Measurements from ENCODE around the gene ADCY4. TPM values are rescaled to one million over a fixed set of nuclear protein-coding genes. Genes with fewer than 3 reads are reported as not detected.

ADCY4 gene
- total and polyA plus RNA-seq, 2 of the 13 experiments (the other 11 are each of a cell fraction or from before 2014, with no cell fraction given) = 0.03 TPM; not detected in 1

DNA sequence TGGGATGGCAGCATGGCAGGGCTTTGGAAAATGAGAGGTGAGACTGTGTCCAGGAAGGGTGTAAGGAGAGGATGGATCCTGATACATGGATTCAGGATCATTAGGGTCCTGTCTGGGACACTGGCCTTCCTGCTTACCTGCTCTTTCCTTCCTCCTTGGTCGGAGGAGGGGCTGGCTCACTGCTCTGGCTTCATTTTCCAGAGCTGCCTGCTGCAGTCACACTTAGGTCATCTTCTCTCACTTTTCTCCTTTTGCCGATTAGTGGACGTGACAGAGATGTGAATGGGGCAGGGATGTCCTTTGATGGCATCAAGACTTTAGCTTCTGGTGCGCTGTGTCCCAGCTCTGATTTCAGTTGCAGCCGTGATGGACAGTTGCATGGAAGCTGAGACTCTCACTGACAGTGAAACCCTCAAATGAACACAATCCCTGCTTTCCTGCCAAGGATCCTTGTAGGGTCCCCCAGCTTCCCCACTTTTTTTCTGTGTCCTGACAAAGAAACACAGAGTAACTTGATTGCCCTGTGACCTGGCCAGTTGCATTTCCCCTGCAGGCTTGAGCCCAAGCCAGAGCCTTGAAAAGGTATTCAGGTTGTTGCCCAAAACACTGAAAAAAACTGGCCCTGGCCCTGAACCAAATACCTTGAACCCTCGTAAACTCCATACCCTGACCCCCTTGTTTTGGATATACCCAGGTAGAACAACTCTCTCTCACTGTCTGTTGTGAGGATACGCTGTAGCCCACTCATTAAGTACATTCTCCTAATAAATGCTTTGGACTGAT is 26.3 kb downstream of the ADCY4 start:
- ChIA-PET CTCF (ENCODE audit: low intra/inter-chr PET ratio, low total read pairs) (interaction anchor here (1.2 to 3.4 kb wide), 5 partner anchors 8 to 123 kb away, joined by 3 to 45 read pairs (median 7); partner anchors contain the start of genes DHRS1, MDP1, NOP9 and TINF2), POLR2A (interaction anchor here (0.6 to 24.7 kb wide), 47 partner anchors 8 to 1002 kb away, joined by 3 to 850 read pairs (median 7); partner anchors contain the start of genes BCL2L2, CBLN3, CHMP4A and DCAF11)
- Histone ChIP-seq H3K27ac (ENCODE audit: extremely low read length, insufficient read depth, low read length) (peak overlapping the region; percentile 90), H3K79me2 (ENCODE audit: insufficient read depth, low read length) (peaks cover 9% of the 10 kb centered on the region), H3K4me3 (replicated peaks in 1 of 3; ENCODE audit: insufficient read depth in 1 of 3, low read depth in 2 of 3, low read length in 3 of 3) (peak overlapping the region in 2 of 3 experiments; percentile 44 to 73; a peak in 3 of 6 replicates), H3K4me1 (ENCODE audit: insufficient read depth, low read length) (peaks cover 48% of the 10 kb centered on the region), H3K9ac (ENCODE audit: insufficient read depth, low read depth, low read length) (peak overlapping the region; percentile 86), H3K4me2 (ENCODE audit: low read depth, low read length) (peak overlapping the region; percentile 92), H3K27me3 (ENCODE audit: control insufficient read depth in 1 of 2, insufficient read depth in 2 of 2, low read length in 2 of 2) (no peaks in the 10 kb centered on the region; a peak in 1 of 5 replicates), H2AFZ (ENCODE audit: low read length) (no peak overlapping the region), H3K9me3 (ENCODE audit: low read length) (no peaks in the 10 kb centered on the region), H3K36me3 (replicated peaks in 1 of 2; ENCODE audit: control insufficient read depth in 1 of 2, insufficient read depth in 2 of 2, low read length in 2 of 2) (peaks cover 31 to 35% of the 10 kb centered on the region in 2 experiments), H4K20me1 (ENCODE audit: insufficient read depth, low read length) (no peaks in the 10 kb centered on the region)
- in situ Hi-C loops (cut with HindIII; ENCODE audit: extremely low pct_ligation_motif_present, low pct_unique_long_range_greater_than_20kb) = no loop called here
- whole genome bisulfite sequencing (ENCODE audit: low lambda C conversion rate) = 86% methylated on average over 7 of the region's 7 CpGs
- no peak for FAIRE-seq
- DNase-seq (ENCODE audit: low spot score) = no peak
- BruUV-seq (replicated peaks) = no TSS peak
- no peak; the same call in 1 of the 3 replicates for ATAC-seq
- intact Hi-C loops (cut with micrococcal nuclease; ENCODE audit: unreplicated experiment) = loop anchor here (2.0 kb wide), 1 partner anchor 66 kb away; the partner anchor contains the start of gene TINF2
- TF ChIP-seq, protein P1, sequence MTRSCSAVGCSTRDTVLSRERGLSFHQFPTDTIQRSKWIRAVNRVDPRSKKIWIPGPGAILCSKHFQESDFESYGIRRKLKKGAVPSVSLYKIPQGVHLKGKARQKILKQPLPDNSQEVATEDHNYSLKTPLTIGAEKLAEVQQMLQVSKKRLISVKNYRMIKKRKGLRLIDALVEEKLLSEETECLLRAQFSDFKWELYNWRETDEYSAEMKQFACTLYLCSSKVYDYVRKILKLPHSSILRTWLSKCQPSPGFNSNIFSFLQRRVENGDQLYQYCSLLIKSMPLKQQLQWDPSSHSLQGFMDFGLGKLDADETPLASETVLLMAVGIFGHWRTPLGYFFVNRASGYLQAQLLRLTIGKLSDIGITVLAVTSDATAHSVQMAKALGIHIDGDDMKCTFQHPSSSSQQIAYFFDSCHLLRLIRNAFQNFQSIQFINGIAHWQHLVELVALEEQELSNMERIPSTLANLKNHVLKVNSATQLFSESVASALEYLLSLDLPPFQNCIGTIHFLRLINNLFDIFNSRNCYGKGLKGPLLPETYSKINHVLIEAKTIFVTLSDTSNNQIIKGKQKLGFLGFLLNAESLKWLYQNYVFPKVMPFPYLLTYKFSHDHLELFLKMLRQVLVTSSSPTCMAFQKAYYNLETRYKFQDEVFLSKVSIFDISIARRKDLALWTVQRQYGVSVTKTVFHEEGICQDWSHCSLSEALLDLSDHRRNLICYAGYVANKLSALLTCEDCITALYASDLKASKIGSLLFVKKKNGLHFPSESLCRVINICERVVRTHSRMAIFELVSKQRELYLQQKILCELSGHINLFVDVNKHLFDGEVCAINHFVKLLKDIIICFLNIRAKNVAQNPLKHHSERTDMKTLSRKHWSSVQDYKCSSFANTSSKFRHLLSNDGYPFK (CRISPR knock-in tag; IDR thresholded peaks at IDR 0.05; ENCODE audit: borderline replicate concordance) = no peak
- TF ChIP-seq U2AF2 (IDR thresholded peaks at IDR 0.05; ENCODE audit: low read depth, low read length) = no peak
- TF ChIP-seq CAMTA2 (CRISPR knock-in tag; IDR thresholded peaks at IDR 0.05; ENCODE audit: borderline replicate concordance) = peak; percentile 11; the same call in 1 of the 2 replicates
- TF ChIP-seq GATAD2A (CRISPR knock-in tag; IDR thresholded peaks at IDR 0.05) = no peak
- TF ChIP-seq SMYD3 (CRISPR knock-in tag; IDR thresholded peaks at IDR 0.05) = peak; percentile 7; the same call in 1 of the 2 replicates
- TF ChIP-seq KLF13 (CRISPR knock-in tag; IDR thresholded peaks at IDR 0.05) = no peak; the same call in 1 of the 2 replicates
- 0 out of 2 replicates have a peak, but pooled peaks have one; percentile 27 for TF ChIP-seq SNAI1 (CRISPR knock-in tag; IDR thresholded peaks at IDR 0.05; ENCODE audit: borderline replicate concordance)
- TF ChIP-seq TOE1 (CRISPR knock-in tag; IDR thresholded peaks at IDR 0.05) = no peak
- no peak for TF ChIP-seq ZNF225 (CRISPR knock-in tag; IDR thresholded peaks at IDR 0.05)
- TF ChIP-seq ZNF264 (CRISPR knock-in tag; IDR thresholded peaks at IDR 0.05) = no peak
- TF ChIP-seq ELF4 (CRISPR knock-in tag; IDR thresholded peaks at IDR 0.05; ENCODE audit: borderline replicate concordance) = no peak
- TF ChIP-seq, protein P2, sequence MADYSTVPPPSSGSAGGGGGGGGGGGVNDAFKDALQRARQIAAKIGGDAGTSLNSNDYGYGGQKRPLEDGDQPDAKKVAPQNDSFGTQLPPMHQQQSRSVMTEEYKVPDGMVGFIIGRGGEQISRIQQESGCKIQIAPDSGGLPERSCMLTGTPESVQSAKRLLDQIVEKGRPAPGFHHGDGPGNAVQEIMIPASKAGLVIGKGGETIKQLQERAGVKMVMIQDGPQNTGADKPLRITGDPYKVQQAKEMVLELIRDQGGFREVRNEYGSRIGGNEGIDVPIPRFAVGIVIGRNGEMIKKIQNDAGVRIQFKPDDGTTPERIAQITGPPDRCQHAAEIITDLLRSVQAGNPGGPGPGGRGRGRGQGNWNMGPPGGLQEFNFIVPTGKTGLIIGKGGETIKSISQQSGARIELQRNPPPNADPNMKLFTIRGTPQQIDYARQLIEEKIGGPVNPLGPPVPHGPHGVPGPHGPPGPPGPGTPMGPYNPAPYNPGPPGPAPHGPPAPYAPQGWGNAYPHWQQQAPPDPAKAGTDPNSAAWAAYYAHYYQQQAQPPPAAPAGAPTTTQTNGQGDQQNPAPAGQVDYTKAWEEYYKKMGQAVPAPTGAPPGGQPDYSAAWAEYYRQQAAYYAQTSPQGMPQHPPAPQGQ (CRISPR knock-in tag; IDR thresholded peaks at IDR 0.05; ENCODE audit: borderline replicate concordance) = 0 out of 2 replicates have a peak, but pooled peaks have one; percentile 33
- TF ChIP-seq SMARCE1 (IDR thresholded peaks at IDR 0.05; ENCODE audit: borderline replicate concordance) = no peak
- 0 out of 2 replicates have a peak, but pooled peaks have one; percentile 36 for TF ChIP-seq NFKB2 (CRISPR knock-in tag; IDR thresholded peaks at IDR 0.05; ENCODE audit: borderline replicate concordance)
- no peak for TF ChIP-seq THAP8 (CRISPR knock-in tag; IDR thresholded peaks at IDR 0.05; ENCODE audit: borderline replicate concordance)
- TF ChIP-seq, protein P3, sequence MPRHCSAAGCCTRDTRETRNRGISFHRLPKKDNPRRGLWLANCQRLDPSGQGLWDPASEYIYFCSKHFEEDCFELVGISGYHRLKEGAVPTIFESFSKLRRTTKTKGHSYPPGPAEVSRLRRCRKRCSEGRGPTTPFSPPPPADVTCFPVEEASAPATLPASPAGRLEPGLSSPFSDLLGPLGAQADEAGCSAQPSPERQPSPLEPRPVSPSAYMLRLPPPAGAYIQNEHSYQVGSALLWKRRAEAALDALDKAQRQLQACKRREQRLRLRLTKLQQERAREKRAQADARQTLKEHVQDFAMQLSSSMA (CRISPR knock-in tag; IDR thresholded peaks at IDR 0.05) = peak; percentile 69; the same call in 1 of the 2 replicates
- TF ChIP-seq BRCA1 (CRISPR knock-in tag; IDR thresholded peaks at IDR 0.05) = no peak

All from HepG2 (cell line).